DOHH2 (cell line): ENCODE measurements around the gene HOTAIR.

Experiments
- H3F3A ChIP-seq: fragments of 200-600 bp; sonication (generic), shearing (Covaris generic); 2 replicates; pipeline ENCODE4 v1.6.0; 2016; ENCODE audit warnings: antibody characterized with exemption, mild to moderate bottlenecking; ENCODE audit not compliant: control insufficient read depth, insufficient read depth
- H3K27ac ChIP-seq: fragments of 200-600 bp; sonication (generic); 2 replicates; pipeline ENCODE4 v1.5.1; 2014; ENCODE audit warnings: low read depth, mild to moderate bottlenecking, low read length, moderate library complexity
- H3K27me3 ChIP-seq: fragments of 200-600 bp; sonication (generic); 2 replicates; pipeline ENCODE4 v1.6.1; 2014; ENCODE audit warnings: mild to moderate bottlenecking, low read length, mixed read lengths; ENCODE audit not compliant: control insufficient read depth
- H3K36me3 ChIP-seq: fragments of 200-600 bp; sonication (generic); 2 replicates; pipeline ENCODE4 v1.6.1; 2014; ENCODE audit warnings: mild to moderate bottlenecking, low read length, moderate library complexity, mixed read lengths; ENCODE audit not compliant: control insufficient read depth
- H3K4me1 ChIP-seq: fragments of 200-600 bp; sonication (generic); 2 replicates; pipeline ENCODE4 v1.6.1; 2014; ENCODE audit warnings: mild to moderate bottlenecking, low read length, mixed read lengths; ENCODE audit not compliant: control insufficient read depth
- H3K4me2 ChIP-seq: fragments of 200-600 bp; sonication (generic); 2 replicates; pipeline ENCODE4 v1.6.0; 2014; ENCODE audit warnings: mild to moderate bottlenecking, low read length, moderate library complexity
- H3K4me3 ChIP-seq: fragments of 200-600 bp; sonication (generic); 2 replicates; pipeline ENCODE4 v1.5.1; 2014; ENCODE audit warnings: mild to moderate bottlenecking, low read length, mixed read lengths
- H3K79me2 ChIP-seq: fragments of 200-600 bp; sonication (generic); 2 replicates; pipeline ENCODE4 v1.6.1; 2014; ENCODE audit warnings: mild to moderate bottlenecking, low read length, mixed read lengths; ENCODE audit not compliant: control insufficient read depth
- H3K9me2 ChIP-seq: fragments of 200-600 bp; sonication (generic); replicated peaks from 2 replicates; pipeline ENCODE4 v1.6.1; 2014; ENCODE audit warnings: mild to moderate bottlenecking, low read length, mixed read lengths; ENCODE audit not compliant: control insufficient read depth
- H3K9me3 ChIP-seq: fragments of 200-600 bp; sonication (generic); 2 replicates; pipeline ENCODE4 v1.6.1; 2014; ENCODE audit warnings: antibody characterized with exemption, low read length, mixed read lengths; ENCODE audit not compliant: control insufficient read depth, insufficient read depth
- H4K20me1 ChIP-seq: fragments of 200-600 bp; sonication (generic); 2 replicates; pipeline ENCODE4 v1.6.0; 2014; ENCODE audit warnings: low read depth, mild to moderate bottlenecking, antibody characterized with exemption, low read length, moderate library complexity; ENCODE audit not compliant: control insufficient read depth, insufficient read depth
- CTCF ChIP-seq: fragments of 200-600 bp; sonication (generic); IDR thresholded peaks from one replicate; pipeline ENCODE4 v1.5.1; 2014; ENCODE audit warnings: antibody characterized with exemption, mild to moderate bottlenecking, low read depth, low read length; ENCODE audit not compliant: poor library complexity, severe bottlenecking
- EZH2phosphoT487 ChIP-seq: fragments of 200-600 bp; sonication (generic); IDR thresholded peaks from 2 replicates; pipeline ENCODE4 v1.6.1; 2017; ENCODE audit warnings: borderline replicate concordance, mild to moderate bottlenecking, antibody characterized with exemption, low read length, moderate library complexity, mixed read lengths

Gene HOTAIR

DNA sequence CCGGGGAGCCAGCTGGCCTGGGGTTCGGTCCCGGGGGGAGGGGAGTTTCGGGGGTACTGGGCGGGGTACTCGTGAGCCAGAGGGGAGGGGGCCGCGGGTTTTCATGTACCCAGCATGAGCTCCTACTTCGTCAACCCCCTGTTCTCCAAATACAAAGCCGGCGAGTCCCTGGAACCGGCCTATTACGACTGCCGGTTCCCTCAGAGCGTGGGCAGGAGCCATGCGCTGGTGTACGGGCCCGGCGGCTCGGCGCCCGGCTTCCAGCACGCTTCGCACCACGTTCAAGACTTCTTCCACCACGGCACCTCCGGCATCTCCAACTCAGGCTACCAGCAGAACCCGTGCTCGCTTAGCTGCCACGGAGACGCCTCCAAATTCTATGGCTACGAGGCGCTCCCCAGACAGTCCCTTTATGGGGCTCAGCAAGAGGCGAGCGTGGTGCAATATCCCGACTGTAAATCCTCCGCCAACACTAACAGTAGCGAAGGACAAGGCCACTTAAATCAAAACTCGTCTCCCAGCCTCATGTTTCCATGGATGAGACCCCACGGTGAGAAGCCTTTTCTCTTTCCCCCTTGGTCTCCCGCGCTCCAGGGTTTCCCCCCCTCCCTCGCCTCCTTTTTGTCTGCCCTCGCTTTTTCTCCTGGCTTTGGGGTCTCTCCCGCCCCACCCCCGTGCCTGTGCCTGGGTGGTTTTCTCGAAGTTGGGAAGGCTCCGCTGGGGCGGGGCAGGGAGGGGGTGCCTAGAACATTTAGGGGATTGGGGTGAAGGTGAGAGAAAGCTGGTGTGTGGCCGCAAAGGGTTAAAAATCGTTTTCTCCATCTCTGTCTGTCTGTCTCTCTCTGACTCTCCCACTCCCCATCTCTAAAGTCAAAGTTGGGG is 34.7 kb upstream of the HOTAIR start:
- Histone ChIP-seq H3K79me2 (no peaks in the 10 kb centered on the region), H3K27me3 (peaks cover 91% of the 10 kb centered on the region), H3K9me3 (no peaks in the 10 kb centered on the region), H4K20me1 (no peaks in the 10 kb centered on the region), H3K27ac (no peak overlapping the region), H3K4me3 (no peak overlapping the region), H3F3A (no peaks in the 10 kb centered on the region; the same call in 1 of the 2 replicates), H3K9me2 (no peaks in the 10 kb centered on the region), H3K36me3 (no peaks in the 10 kb centered on the region), H3K4me2 (no peak overlapping the region), H3K4me1 (peaks cover 27% of the 10 kb centered on the region)
- TF ChIP-seq CTCF: no peak
- peak; percentile 91 for TF ChIP-seq EZH2phosphoT487

GRCh38 chr12:54008260-54008552 is 33.5 kb upstream of the HOTAIR start:
- no peaks in the 10 kb centered on the region for H3K9me3 ChIP-seq
- no peak for TF ChIP-seq EZH2phosphoT487
- TF ChIP-seq CTCF: no peak
- H3K4me1 ChIP-seq: peaks cover 27% of the 10 kb centered on the region
- H3K4me2 ChIP-seq: no peak overlapping the region
- no peaks in the 10 kb centered on the region for H4K20me1 ChIP-seq
- H3F3A ChIP-seq: no peaks in the 10 kb centered on the region; the same call in 1 of the 2 replicates
- no peaks in the 10 kb centered on the region for H3K36me3 ChIP-seq
- no peaks in the 10 kb centered on the region for H3K9me2 ChIP-seq
- H3K79me2 ChIP-seq: no peaks in the 10 kb centered on the region
- H3K27ac ChIP-seq: no peak overlapping the region
- H3K27me3 ChIP-seq: peaks cover 88% of the 10 kb centered on the region
- H3K4me3 ChIP-seq: no peak overlapping the region

DNA sequence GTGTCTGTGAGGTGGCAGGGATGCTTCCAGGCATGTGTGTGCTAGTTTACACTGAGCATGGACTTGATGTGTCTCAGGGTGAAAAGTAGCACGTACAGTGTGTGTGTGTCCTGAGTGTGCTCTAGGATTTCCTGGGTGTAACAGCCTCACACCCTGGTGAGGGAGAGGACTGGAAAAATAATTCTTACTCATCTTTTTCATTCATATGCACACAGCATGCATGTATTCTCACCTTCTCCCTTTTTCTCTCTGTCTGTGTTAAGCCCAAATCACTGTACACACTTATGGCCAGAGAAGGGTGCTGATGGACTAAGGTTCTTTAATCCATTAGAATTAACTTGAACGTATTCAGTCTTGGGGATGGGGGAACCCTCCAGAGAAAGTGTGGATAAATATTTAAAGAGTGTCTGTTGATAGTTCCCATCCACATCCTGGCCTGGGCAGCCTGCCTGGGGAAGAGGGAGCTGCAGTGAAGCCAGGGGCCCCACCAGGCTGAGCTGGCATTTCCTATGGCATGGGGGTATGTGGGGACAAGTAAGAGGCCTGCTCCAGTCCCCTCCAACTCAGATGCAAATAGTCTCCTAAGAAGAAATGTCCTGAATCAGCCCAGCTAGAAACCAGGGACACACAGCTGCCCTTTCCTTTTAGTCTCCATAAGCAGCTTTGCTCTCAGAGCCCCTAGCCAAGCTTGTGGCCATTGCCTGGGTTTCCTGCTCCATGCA is 32.9 kb upstream of the HOTAIR start:
- Histone ChIP-seq H3K27ac (no peak overlapping the region), H3K4me3 (no peak overlapping the region), H3K9me2 (no peaks in the 10 kb centered on the region), H3K79me2 (no peaks in the 10 kb centered on the region), H3K9me3 (no peaks in the 10 kb centered on the region), H4K20me1 (no peaks in the 10 kb centered on the region), H3F3A (no peaks in the 10 kb centered on the region; the same call in 1 of the 2 replicates), H3K36me3 (no peaks in the 10 kb centered on the region), H3K4me1 (peaks cover 27% of the 10 kb centered on the region), H3K4me2 (no peak overlapping the region), H3K27me3 (peaks cover 88% of the 10 kb centered on the region)
- TF ChIP-seq EZH2phosphoT487 (no peak), CTCF (no peak)
